ENCODE results near the gene ENPP3.

DNA sequence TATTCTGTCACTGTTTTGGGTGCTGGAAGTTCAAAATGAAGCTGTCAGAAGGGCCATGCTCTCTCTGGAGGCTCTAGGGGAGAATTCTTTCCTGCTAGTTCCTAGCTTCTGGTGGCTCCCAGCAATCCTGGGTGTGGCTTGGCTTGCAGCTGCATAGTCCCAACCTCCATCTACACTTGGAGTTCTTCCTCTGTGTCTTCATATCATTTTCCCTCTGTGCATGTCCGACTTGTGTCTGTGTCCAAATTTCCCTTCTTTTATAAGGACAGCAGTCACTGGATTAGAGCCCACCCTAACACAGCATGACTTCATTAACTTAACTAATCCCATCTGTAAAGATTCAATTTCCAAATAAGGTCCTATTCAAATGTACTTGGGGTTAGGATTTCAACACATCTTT lies 147.5 kb downstream of the ENPP3 start:
- TF ChIP-seq, protein P1, sequence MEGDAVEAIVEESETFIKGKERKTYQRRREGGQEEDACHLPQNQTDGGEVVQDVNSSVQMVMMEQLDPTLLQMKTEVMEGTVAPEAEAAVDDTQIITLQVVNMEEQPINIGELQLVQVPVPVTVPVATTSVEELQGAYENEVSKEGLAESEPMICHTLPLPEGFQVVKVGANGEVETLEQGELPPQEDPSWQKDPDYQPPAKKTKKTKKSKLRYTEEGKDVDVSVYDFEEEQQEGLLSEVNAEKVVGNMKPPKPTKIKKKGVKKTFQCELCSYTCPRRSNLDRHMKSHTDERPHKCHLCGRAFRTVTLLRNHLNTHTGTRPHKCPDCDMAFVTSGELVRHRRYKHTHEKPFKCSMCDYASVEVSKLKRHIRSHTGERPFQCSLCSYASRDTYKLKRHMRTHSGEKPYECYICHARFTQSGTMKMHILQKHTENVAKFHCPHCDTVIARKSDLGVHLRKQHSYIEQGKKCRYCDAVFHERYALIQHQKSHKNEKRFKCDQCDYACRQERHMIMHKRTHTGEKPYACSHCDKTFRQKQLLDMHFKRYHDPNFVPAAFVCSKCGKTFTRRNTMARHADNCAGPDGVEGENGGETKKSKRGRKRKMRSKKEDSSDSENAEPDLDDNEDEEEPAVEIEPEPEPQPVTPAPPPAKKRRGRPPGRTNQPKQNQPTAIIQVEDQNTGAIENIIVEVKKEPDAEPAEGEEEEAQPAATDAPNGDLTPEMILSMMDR (IDR thresholded peaks at IDR 0.05), result no peak
- TF ChIP-seq E2F1 (CRISPR knock-in tag; IDR thresholded peaks at IDR 0.05) (no peak), ATF6 (CRISPR knock-in tag; IDR thresholded peaks at IDR 0.05) (no peak), ZNF138 (CRISPR knock-in tag; conservative IDR thresholded peaks at IDR 0.05) (no peak), MLX (CRISPR knock-in tag; IDR thresholded peaks at IDR 0.05) (no peak)
- TF ChIP-seq, protein P2, sequence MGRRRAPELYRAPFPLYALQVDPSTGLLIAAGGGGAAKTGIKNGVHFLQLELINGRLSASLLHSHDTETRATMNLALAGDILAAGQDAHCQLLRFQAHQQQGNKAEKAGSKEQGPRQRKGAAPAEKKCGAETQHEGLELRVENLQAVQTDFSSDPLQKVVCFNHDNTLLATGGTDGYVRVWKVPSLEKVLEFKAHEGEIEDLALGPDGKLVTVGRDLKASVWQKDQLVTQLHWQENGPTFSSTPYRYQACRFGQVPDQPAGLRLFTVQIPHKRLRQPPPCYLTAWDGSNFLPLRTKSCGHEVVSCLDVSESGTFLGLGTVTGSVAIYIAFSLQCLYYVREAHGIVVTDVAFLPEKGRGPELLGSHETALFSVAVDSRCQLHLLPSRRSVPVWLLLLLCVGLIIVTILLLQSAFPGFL (CRISPR knock-in tag; IDR thresholded peaks at IDR 0.05; ENCODE audit: borderline replicate concordance), result no peak

All from WTC11 (cell line).